GM18526 (cell line): ENCODE data around the gene DNAJC13.

Experiments used
- POLR2A ChIP-seq: IDR thresholded peaks from 3 replicates; pipeline ENCODE4 v1.6.1; 2011; ENCODE audit not compliant: insufficient read length; ENCODE audit errors: extremely low read depth

The DNAJC13 gene

DNA sequence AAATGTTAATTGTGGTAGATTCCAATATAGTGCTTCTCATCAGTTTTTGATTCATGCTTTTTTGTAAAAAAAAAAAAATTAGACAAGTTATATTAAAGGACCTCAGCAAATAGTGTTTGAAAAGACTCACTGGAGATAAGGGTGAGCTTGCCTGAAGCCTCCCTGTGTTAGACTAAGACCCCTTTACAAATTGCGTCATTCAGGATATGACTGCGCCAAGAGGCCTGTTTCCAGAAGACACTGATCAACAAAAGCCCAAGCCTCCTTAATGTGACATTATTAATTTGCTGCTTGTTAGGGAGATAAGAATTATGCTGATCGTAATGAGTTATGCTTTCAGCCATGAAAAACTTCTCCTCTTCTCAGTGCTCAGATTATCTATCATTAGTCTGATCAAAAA lies 13.0 kb upstream of the DNAJC13 start:
- no peak for TF ChIP-seq POLR2A

DNA sequence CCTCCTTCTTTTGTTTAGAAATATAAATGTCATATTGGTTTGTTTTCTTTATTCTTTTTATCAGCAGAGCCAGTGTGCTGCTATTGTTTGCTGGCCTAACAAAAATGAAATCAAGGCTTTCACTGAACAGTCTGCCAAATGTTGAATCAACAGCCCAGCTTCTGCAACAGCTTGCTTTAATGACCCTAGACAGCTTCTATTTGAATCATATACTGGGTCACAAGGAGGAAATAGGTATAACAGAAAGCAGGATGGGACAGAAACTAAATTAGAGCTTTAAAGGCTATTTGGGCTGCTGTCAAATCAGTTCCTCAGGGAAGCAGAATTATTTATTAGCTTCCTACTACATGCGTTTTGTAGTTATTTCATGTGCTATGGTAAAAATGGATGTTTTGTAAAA lies 12.1 kb upstream of the DNAJC13 start:
- no peak for TF ChIP-seq POLR2A

DNA sequence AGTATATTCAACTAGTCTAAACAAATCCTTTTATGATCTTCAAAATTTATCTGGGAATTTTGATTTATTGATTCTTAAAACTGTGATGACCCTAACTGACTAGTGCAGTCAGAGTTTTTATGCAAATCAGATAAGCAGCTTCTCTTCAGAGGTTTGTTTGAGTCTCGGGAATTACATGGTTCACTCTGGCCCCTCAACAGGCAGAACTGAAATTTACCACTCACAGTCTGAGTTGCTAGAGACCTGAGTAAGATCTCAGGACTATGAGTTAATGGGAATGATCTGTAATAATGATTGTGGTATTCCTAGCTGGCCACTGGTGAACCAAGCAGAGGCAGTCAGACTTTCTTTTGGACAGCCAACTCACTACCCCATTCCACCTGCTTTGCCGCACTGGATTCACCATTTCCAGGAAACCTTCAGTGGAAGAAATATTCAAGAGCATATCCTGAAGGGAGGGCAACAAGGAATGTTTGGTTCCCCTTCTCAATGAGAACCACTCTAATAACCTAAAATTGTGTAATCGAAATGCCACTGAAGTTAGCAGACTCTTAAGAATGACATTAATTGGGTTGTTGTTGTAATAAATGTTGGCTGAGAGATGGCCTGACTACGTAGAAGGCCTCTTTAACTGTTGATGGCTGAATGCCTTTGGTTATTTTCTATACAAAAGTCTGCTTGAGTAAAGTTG lies 11.5 kb upstream of the DNAJC13 start:
- TF ChIP-seq POLR2A: no peak

DNA sequence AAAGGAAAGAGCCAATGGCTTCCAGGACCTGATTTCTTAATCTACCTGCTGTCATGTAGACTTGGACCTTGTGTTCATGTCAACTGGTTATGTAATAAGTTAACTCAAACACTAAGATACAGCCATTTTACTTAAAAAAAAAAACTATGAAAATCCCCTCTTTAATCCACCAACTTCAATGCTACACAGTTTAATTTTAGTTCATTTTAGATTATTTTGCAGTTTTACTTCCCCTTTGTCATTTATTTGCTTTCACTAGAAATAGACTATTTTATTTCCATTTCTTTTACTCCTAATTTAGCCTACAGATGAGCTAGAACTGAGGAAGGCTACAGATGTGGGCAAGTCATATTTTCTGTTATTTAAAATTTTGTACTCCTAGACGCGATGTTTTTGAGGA lies 10.7 kb upstream of the DNAJC13 start:
- TF ChIP-seq POLR2A: no peak

DNA sequence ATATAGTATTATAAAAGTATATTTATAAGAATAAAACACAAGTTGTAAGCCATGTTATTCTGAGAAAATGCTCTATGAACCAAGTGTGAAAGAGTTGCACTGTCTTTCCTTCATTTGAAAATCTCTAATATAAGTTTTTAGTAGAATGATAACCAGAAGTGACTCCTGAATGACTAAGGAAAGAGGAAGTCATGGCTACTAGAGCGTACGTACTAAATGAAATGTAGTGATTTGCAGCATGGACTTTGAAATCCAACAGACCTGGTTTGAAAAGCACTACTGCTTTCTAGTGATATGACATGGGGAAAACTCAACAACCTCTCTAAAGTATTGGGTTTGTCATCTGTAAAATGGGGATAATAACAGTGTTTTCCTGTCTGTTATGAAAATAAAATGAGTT lies 10.3 kb upstream of the DNAJC13 start:
- TF ChIP-seq POLR2A: no peak

DNA sequence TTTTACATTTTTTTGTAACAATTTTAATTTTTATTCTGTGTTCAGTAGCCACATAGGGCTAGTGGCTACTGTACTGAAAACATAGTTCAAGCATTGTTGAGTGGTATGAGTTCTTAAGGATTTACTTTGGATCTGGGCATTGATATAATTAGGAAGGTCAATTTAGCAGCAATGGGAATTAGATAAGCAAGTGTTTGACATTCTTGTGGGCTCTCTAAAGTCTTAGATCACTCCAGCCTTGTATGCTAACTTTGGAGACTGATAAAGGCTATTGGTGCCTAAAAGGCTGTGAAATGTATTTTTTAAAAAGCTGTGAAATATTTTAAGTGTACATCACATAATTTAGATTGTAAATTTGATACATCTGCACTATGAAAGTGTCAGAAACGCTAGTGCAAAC lies 2.5 kb upstream of the DNAJC13 start:
- no peak for TF ChIP-seq POLR2A

DNA sequence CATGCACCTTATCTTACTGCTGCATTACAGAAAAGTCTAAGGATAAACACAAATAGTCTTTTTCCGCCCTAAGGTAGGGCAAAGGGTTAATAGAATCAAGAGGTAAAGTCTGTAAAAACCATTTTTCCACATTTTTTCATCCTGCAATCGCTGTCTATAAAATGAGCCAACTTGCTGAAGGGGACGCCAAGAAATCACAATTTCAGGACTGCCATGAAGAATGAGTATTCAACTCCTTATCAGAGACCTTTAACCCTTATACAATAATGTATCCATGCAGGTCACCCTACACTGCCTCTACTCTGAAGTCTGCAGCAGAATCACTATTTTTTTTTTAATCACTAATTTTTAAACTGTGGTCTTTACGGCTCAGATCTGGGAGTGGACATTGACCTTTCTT lies 1.1 kb upstream of the DNAJC13 start:
- TF ChIP-seq POLR2A: no peak

DNA sequence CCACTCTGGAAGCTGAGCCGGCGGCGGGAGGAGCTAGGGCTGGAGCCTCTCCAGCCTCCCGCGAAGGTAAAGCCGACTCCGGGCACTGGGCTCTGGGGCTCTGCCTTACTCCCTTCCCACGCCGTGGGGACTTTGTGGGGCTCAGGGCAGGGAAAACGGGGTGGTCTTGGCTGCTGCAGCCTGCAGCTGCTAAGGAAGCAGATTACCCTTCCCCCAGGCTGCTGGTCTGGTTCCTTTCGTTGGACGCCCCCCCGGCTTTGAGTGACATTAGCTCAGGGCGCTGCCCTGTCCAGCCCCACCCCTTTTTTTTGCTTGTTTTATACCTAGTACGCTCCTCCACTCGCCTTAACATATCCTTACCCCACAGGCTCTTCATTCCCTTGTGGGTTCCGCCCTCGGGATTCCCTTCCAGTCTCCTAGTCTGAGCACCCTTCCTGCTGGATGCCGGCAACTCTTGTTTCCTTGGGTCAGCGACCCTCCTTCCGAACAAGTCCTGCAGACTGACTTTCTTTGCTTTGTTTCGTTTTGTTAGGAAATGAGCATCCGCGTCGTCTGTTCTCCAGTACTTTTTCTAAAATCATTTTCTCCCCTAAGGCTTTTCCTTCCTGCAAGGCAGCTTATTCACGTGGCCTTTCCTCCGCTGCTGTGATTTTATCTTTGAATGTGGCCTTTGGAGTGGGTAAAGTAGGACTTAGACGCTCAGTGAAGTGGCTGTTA lies 551 bp downstream of the DNAJC13 start:
- no peak for TF ChIP-seq POLR2A

DNA sequence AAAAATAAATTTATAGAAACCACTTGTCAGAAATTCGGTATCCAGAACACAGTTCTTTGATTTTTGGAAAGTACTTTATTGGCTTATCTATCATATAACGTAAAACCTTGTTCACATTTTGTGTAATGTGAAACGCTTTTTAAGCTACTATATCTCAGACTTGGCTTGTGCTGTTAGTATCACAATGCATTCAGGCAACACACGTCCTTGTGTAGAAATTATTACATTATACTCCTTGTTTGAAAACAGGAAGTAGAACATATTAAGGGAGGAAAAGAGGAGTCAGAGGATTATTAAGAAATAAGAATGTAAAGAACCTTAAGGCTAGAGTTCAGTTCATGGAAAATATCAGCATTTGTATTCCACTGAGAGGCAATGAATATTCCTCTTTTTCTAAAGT lies 1.6 kb downstream of the DNAJC13 start:
- TF ChIP-seq POLR2A: no peak

DNA sequence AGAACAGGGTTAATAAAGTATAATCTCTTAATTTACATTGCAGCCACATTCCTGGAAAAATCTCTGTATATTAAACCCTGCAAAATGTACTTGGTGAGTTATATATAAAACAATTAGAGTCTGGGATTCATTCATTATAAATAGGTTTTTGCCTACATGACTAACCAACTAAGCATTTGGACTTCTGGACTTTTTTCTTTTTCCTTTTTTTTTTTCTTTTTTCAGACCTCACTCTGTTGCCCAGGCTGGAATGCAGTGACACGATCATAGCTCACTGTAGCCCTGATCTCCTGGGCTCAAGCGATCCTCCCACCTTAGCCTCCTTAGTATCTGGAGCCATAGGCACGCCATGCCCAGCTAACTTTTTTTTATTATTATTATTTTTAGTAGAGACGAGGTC lies 4.5 kb downstream of the DNAJC13 start:
- no peak for TF ChIP-seq POLR2A

DNA sequence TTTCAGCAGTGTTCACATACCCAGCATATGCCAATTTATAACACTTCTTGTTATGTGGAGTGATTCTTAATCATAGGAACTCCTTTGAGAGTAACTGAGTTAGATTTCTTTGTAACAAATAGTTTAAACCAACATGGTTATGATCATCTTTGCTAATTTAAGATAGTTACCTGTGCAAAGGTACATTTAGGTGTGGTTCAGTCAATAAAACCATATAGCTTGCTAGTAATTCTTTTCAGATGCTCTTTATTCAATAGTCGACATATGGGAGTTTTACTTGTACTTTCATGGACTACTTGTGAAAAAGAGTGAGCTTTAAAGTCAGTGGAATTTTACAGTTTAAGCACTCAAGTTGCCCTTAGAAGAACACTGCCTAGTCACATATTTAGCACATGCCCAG lies 5.2 kb downstream of the DNAJC13 start:
- TF ChIP-seq POLR2A: no peak

DNA sequence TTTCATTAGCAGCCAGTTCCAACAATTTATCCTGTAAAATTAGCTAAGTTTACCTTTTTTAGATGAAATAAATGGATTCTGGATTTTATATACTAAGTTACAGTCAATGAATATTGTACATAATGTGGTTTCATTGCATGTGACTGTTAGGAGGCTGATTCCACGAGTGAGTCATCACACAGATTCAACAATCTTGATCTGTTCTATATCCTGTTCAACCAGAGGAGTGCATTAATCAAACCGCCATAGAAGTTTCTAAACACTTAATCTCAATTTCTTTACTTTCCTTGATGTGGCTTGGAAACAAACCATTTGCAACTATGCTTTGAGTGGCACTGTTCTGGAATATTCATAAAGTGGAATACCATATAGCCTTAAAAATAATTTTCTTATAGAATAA lies 15.3 kb downstream of the DNAJC13 start:
- TF ChIP-seq POLR2A: no peak

DNA sequence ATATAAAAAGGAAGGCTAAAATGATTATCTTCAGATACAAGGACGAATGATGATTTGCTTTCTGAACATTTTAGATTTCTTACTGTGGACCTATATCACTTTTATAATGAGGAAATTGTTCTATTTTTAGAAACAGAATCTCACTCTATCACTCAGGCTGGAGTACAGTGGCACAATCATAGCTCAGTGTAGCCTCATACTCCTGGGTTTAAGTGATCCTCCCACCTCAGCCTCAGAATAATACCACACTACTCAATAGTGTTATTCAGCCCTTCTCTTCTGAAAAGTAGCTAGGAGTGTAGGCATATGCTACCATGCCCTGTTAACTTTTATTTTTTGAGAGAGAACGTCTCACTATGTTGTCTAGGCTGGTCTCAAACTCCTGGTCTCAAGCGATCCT lies 15.8 kb downstream of the DNAJC13 start:
- no peak for TF ChIP-seq POLR2A

DNA sequence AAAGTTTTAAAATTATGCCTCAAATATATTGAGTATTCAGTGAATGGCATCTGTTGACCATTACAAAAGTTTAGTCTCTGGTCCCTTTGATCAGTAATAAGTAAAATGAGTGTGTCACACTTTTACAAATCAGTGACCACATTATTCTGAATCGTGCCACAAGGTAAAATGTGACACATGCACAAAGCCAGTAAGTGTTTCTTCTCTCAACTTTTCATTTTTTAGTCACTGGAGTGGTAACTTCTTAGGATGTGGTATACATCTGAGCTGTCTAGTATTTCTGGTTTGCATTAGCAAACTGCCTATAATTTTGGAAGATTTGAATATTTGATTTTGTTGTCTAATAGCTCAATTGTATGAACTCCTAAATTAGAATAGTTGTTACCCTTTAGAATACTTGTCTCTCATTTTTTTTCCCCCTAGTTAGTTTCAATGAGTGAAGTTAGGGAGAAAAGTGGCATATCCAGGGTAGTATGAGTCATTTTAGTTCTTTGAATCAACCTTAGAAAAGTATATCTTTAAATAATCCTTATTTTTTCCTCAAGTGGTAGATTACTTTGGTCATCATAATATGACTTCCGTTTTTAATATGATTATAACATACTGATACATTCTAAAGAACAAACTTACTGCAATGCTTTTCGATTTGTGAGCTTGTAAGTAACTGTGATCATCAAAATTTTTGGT lies 18.1 kb downstream of the DNAJC13 start:
- TF ChIP-seq POLR2A: no peak

DNA sequence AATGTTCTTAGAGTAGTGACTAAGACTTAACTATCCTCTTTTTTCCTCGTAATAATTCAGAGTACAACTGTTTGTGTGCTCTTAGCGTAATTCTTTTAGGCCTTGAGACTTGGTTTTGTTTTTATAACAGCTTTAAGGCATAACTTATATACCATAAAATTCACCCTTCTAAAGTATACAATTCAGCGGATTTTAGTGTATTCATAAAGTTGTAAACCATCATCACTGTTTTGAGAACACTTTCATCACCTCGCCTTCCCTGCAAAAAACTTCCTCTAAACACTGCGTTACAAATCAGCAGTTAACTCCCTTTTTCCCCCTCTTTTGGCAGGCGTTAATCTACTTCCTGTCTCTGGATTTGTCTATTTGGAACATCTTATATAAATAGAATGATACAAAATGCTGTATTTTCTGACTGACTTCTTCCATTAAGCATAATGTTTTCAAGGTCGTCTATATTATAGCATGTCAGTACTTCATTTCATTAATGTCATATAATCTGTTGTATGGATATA lies 18.7 kb downstream of the DNAJC13 start:
- no peak for TF ChIP-seq POLR2A

DNA sequence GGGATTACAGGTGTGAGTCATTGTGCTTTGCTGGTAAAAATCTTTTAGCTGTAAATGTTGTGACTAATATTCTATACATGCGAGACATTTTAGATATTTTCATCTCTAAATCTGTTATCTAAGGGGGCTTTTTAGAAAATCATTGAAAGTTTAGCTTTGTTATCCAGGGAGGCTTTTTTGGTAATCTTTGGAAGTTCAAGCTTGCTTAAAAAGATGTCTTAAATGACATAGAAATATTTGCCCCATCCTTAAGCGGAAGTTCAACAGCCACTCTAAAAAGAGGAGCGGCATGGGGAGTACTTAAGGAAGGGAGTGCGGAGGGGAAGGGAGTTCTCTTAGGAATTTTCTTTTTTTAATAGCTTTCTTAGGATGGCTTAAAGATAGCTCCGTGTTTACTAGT lies 26.1 kb downstream of the DNAJC13 start:
- no peak for TF ChIP-seq POLR2A
